ENCODE measurements around the gene PNP. TPM values are rescaled to one million over a fixed set of nuclear protein-coding genes. Genes with fewer than 3 reads are reported as not detected.

PNP gene
- total RNA-seq: 100 to 1,000 TPM; 111 to 115 TPM

GRCh38 chr14:20469242-20469889 lies at the start of gene PNP:
PNP (plus strand) TSS chr14:20469406; CDS start chr14:20469525, 119 bp downstream.
- ATAC-seq (replicated peaks in 1 of 2) (peak; percentile 89 to 90), DNase-seq (peak; percentile 87 to 90)
- Mint-ChIP-seq H3K36me3 (ENCODE audit: insufficient read depth in 2 of 2) (peaks cover 23 to 25% of the 10 kb centered on the region in 2 donors), H3K4me1 (ENCODE audit: low read depth) (peaks cover 41% of the 10 kb centered on the region), H3K27me3 (ENCODE audit: low read depth) (no peaks in the 10 kb centered on the region), H3K4me3 (peak within 1 kb of the TSS; percentile 94 to 100), H3K27ac (peak within 1 kb of the TSS; percentile 99), H3K9me3 (no peaks in the 10 kb centered on the region)

- Mint-ChIP-seq H3K4me3 (no peak overlapping the region), H3K27me3 (ENCODE audit: low read depth) (no peaks in the 10 kb centered on the region), H3K4me1 (ENCODE audit: low read depth) (peaks cover 16% of the 10 kb centered on the region), H3K9me3 (no peaks in the 10 kb centered on the region), H3K27ac (no peak overlapping the region), H3K36me3 (ENCODE audit: insufficient read depth in 2 of 2) (no peaks in the 10 kb centered on the region)
- ATAC-seq (replicated peaks in 1 of 2) (no peak), DNase-seq (no peak)
Measured at GRCh38 chr14:20419419-20419818, 49.8 kb upstream of the PNP start.

GRCh38 chr14:20421267-20421666 lies 47.9 kb upstream of the PNP start:
- Mint-ChIP-seq H3K4me3 (no peak overlapping the region), H3K4me1 (ENCODE audit: low read depth) (peaks cover 6% of the 10 kb centered on the region), H3K27me3 (ENCODE audit: low read depth) (no peaks in the 10 kb centered on the region), H3K9me3 (no peaks in the 10 kb centered on the region), H3K27ac (no peak overlapping the region), H3K36me3 (ENCODE audit: insufficient read depth in 2 of 2) (no peaks in the 10 kb centered on the region)
- DNase-seq: no peak
- no peak for ATAC-seq (replicated peaks in 1 of 2)

GRCh38 chr14:20422886-20423285 lies 46.3 kb upstream of the PNP start:
- Mint-ChIP-seq H3K36me3 (ENCODE audit: insufficient read depth in 2 of 2) (no peaks in the 10 kb centered on the region), H3K9me3 (no peaks in the 10 kb centered on the region), H3K27ac (no peak overlapping the region), H3K4me1 (ENCODE audit: low read depth) (peaks cover 14% of the 10 kb centered on the region), H3K27me3 (ENCODE audit: low read depth) (no peaks in the 10 kb centered on the region), H3K4me3 (no peak overlapping the region)
- ATAC-seq (replicated peaks in 1 of 2): no peak
- DNase-seq: no peak

GRCh38 chr14:20424851-20425250 lies 44.4 kb upstream of the PNP start:
- H3K4me3 Mint-ChIP-seq: no peak overlapping the region

GRCh38 chr14:20427231-20428009 lies 41.8 kb upstream of the PNP start:
- peak; percentile 58 to 70 for ATAC-seq (replicated peaks in 1 of 2)
- Mint-ChIP-seq H3K4me1 (ENCODE audit: low read depth) (peaks cover 28% of the 10 kb centered on the region), H3K9me3 (no peaks in the 10 kb centered on the region), H3K4me3 (peak overlapping the region; percentile 55 to 59), H3K36me3 (ENCODE audit: insufficient read depth in 2 of 2) (no peaks in the 10 kb centered on the region), H3K27me3 (ENCODE audit: low read depth) (no peaks in the 10 kb centered on the region), H3K27ac (peak overlapping the region; percentile 80)
- DNase-seq: no peak

More at GRCh38 chr14:20424851-20425250, 44.4 kb upstream of the PNP start:
- H3K36me3 Mint-ChIP-seq (ENCODE audit: insufficient read depth in 2 of 2): no peaks in the 10 kb centered on the region
- H3K4me1 Mint-ChIP-seq (ENCODE audit: low read depth): peaks cover 28% of the 10 kb centered on the region
- no peak overlapping the region for H3K27ac Mint-ChIP-seq
- no peaks in the 10 kb centered on the region for H3K27me3 Mint-ChIP-seq (ENCODE audit: low read depth)
- H3K9me3 Mint-ChIP-seq: no peaks in the 10 kb centered on the region
- no peak for ATAC-seq (replicated peaks in 1 of 2)
- no peak for DNase-seq

- H3K36me3 Mint-ChIP-seq (ENCODE audit: insufficient read depth in 2 of 2): no peaks in the 10 kb centered on the region
- peaks cover 28% of the 10 kb centered on the region for H3K4me1 Mint-ChIP-seq (ENCODE audit: low read depth)
- no peaks in the 10 kb centered on the region for H3K9me3 Mint-ChIP-seq
- no peaks in the 10 kb centered on the region for H3K27me3 Mint-ChIP-seq (ENCODE audit: low read depth)
- DNase-seq (no peak), ATAC-seq (replicated peaks in 1 of 2) (peak; percentile 30 to 44)
- peak overlapping the region; percentile 80 for H3K27ac Mint-ChIP-seq
- peak overlapping the region; percentile 55 to 59 for H3K4me3 Mint-ChIP-seq
Measured at GRCh38 chr14:20428010-20428365, 41.2 kb upstream of the PNP start.

- peak overlapping the region; percentile 91 for H3K27ac Mint-ChIP-seq
- peaks cover 28% of the 10 kb centered on the region for H3K4me1 Mint-ChIP-seq (ENCODE audit: low read depth)
- no peaks in the 10 kb centered on the region for H3K36me3 Mint-ChIP-seq (ENCODE audit: insufficient read depth in 2 of 2)
- no peaks in the 10 kb centered on the region for H3K9me3 Mint-ChIP-seq
- ATAC-seq (replicated peaks in 1 of 2) (peak in 1 of 2 donors; percentile 17), DNase-seq (no peak)
- no peaks in the 10 kb centered on the region for H3K27me3 Mint-ChIP-seq (ENCODE audit: low read depth)
- H3K4me3 Mint-ChIP-seq: peak overlapping the region; percentile 42 to 58
Measured at GRCh38 chr14:20428802-20429201, 40.4 kb upstream of the PNP start.

- H3K27ac Mint-ChIP-seq: no peak overlapping the region
- peak; percentile 18 to 20 for ATAC-seq (replicated peaks in 1 of 2)
Measured at GRCh38 chr14:20429801-20430669, 39.2 kb upstream of the PNP start.

GRCh38 chr14:20434701-20435581 lies 34.3 kb upstream of the PNP start:
- no peak for DNase-seq
- Mint-ChIP-seq H3K4me3 (no peak overlapping the region), H3K27me3 (ENCODE audit: low read depth) (peaks cover 4% of the 10 kb centered on the region), H3K9me3 (no peaks in the 10 kb centered on the region), H3K36me3 (ENCODE audit: insufficient read depth in 2 of 2) (no peaks in the 10 kb centered on the region), H3K4me1 (ENCODE audit: low read depth) (no peaks in the 10 kb centered on the region), H3K27ac (no peak overlapping the region)
- no peak for ATAC-seq (replicated peaks in 1 of 2)

More at GRCh38 chr14:20429801-20430669, 39.2 kb upstream of the PNP start:
- Mint-ChIP-seq H3K36me3 (ENCODE audit: insufficient read depth in 2 of 2) (no peaks in the 10 kb centered on the region), H3K4me3 (peak overlapping the region in 1 of 2 donors; percentile 10), H3K27me3 (ENCODE audit: low read depth) (no peaks in the 10 kb centered on the region), H3K4me1 (ENCODE audit: low read depth) (peaks cover 28% of the 10 kb centered on the region), H3K9me3 (no peaks in the 10 kb centered on the region)
- no peak for DNase-seq

- DNase-seq (no peak), ATAC-seq (replicated peaks in 1 of 2) (no peak)
- Mint-ChIP-seq H3K27me3 (ENCODE audit: low read depth) (peaks cover 4% of the 10 kb centered on the region), H3K27ac (no peak within 1 kb of the TSS), H3K4me3 (no peak within 1 kb of the TSS), H3K9me3 (no peaks in the 10 kb centered on the region), H3K4me1 (ENCODE audit: low read depth) (peaks cover 8% of the 10 kb centered on the region), H3K36me3 (ENCODE audit: insufficient read depth in 2 of 2) (no peaks in the 10 kb centered on the region)
Measured at GRCh38 chr14:20435582-20436362, 33.4 kb upstream of the PNP start, which contains the start of gene KLHL33. KLHL33 (minus strand) TSS chr14:20436166; CDS start chr14:20435811, 355 bp downstream.
